IMR-90 (cell line): ENCODE data around the gene TMEM213.

ENCODE experiments used
- BHLHE40 ChIP-seq: fragments of 150-350 bp; IDR thresholded peaks from 2 replicates; pipeline ENCODE4 v1.6.1; 2016; ENCODE audit warnings: mild to moderate bottlenecking, low read depth, low read length
- MXI1 ChIP-seq: IDR thresholded peaks from 2 replicates; pipeline ENCODE4 v1.6.1; 2012; ENCODE audit warnings: low read depth, mild to moderate bottlenecking, low read length, moderate library complexity, borderline replicate concordance
- POLR2A ChIP-seq: IDR thresholded peaks from 2 replicates; pipeline ENCODE4 v1.6.1; 2012; ENCODE audit warnings: mild to moderate bottlenecking, low read depth, low read length
- RCOR1 ChIP-seq: IDR thresholded peaks from 2 replicates; pipeline ENCODE4 v1.6.1; 2012; ENCODE audit warnings: mild to moderate bottlenecking, low read length, improper control_type of control experiment; ENCODE audit not compliant: insufficient replicate concordance
- TF ChIP-seq, protein P1 (sequence below): conservative IDR thresholded peaks from 2 replicates; pipeline ENCODE4 v1.5.1; 2012; ENCODE audit warnings: mild to moderate bottlenecking, low read depth, low read length, improper control_type of control experiment
- TF ChIP-seq, protein P2 (sequence below): fragments of 150-350 bp; IDR thresholded peaks from 2 replicates; pipeline ENCODE4 v1.6.1; 2016; ENCODE audit warnings: low read depth, mild to moderate bottlenecking, low read length, moderate library complexity, borderline replicate concordance

DNA sequence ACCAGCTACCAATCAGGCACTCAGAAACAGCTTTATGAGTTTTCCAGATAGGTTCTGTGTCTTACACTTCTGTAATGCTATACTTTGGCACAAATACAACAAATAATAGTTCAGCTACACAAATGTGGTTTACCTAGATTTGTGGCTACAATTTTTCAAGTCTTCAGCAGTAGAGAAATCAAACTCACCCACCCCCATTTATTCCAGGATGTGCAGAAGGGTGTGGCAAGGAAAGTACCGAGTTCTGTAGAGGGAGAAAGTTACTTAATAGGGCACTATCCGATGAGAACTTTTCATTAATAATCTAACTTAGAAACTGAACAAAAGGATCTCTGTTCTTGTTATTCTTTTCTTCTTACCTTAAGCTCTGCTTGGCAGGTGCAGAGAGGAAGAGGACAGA is 30.5 kb downstream of the TMEM213 start:
- TF ChIP-seq, protein P1, sequence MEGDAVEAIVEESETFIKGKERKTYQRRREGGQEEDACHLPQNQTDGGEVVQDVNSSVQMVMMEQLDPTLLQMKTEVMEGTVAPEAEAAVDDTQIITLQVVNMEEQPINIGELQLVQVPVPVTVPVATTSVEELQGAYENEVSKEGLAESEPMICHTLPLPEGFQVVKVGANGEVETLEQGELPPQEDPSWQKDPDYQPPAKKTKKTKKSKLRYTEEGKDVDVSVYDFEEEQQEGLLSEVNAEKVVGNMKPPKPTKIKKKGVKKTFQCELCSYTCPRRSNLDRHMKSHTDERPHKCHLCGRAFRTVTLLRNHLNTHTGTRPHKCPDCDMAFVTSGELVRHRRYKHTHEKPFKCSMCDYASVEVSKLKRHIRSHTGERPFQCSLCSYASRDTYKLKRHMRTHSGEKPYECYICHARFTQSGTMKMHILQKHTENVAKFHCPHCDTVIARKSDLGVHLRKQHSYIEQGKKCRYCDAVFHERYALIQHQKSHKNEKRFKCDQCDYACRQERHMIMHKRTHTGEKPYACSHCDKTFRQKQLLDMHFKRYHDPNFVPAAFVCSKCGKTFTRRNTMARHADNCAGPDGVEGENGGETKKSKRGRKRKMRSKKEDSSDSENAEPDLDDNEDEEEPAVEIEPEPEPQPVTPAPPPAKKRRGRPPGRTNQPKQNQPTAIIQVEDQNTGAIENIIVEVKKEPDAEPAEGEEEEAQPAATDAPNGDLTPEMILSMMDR: no peak
- no peak for TF ChIP-seq POLR2A
- no peak for TF ChIP-seq MXI1
- TF ChIP-seq, protein P2, sequence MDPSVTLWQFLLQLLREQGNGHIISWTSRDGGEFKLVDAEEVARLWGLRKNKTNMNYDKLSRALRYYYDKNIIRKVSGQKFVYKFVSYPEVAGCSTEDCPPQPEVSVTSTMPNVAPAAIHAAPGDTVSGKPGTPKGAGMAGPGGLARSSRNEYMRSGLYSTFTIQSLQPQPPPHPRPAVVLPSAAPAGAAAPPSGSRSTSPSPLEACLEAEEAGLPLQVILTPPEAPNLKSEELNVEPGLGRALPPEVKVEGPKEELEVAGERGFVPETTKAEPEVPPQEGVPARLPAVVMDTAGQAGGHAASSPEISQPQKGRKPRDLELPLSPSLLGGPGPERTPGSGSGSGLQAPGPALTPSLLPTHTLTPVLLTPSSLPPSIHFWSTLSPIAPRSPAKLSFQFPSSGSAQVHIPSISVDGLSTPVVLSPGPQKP: no peak
- no peak for TF ChIP-seq BHLHE40
- no peak for TF ChIP-seq RCOR1
